ENCODE data around the gene TOE1.

TOE1 gene

GRCh38 chr1:45353685-45354084 lies 13.7 kb downstream of the TOE1 start:
- Histone ChIP-seq H3K27ac (ENCODE audit: low read depth, low read length) (no peak overlapping the region), H3K9ac (ENCODE audit: low read length) (no peak overlapping the region), H3K4me2 (ENCODE audit: low read length) (no peak overlapping the region), H3K14ac (ENCODE audit: low read length) (no peak overlapping the region), H3K4ac (ENCODE audit: low read depth, low read length) (no peak overlapping the region), H3K9me3 (ENCODE audit: insufficient read depth, low read depth, low read length) (no peaks in the 10 kb centered on the region), H2BK120ac (ENCODE audit: insufficient read depth, low read length, poor library complexity) (no peak overlapping the region), H4K12ac (ENCODE audit: low read depth, low read length) (no peak overlapping the region), H2AK5ac (ENCODE audit: low read length) (no peak overlapping the region), H3K4me3 (ENCODE audit: low read depth, low read length) (no peak overlapping the region), H3K79me1 (ENCODE audit: low read length) (no peaks in the 10 kb centered on the region), H3K23ac (ENCODE audit: low read length) (no peak overlapping the region), H3K27me3 (ENCODE audit: insufficient read depth, low read length) (no peaks in the 10 kb centered on the region), H2BK5ac (ENCODE audit: low read depth, low read length, poor library complexity) (no peak overlapping the region), H3K79me2 (ENCODE audit: control insufficient read depth, insufficient read depth, low read length, poor library complexity) (no peaks in the 10 kb centered on the region), H4K91ac (ENCODE audit: low read depth, low read length) (no peak overlapping the region), H3K4me1 (ENCODE audit: control insufficient read depth in 1 of 2, insufficient read depth in 2 of 2, low read length in 2 of 2) (peaks cover 6 to 13% of the 10 kb centered on the region in 2 experiments), H2AFZ (ENCODE audit: insufficient read depth, low read length, poor library complexity) (no peak overlapping the region), H2BK12ac (ENCODE audit: low read length) (no peak overlapping the region), H3K18ac (ENCODE audit: low read length) (no peak overlapping the region), H3K36me3 (ENCODE audit: control insufficient read depth in 1 of 2, insufficient read depth in 2 of 2, low read length in 2 of 2) (no peaks in the 10 kb centered on the region), H4K8ac (ENCODE audit: low read depth, low read length) (no peak overlapping the region)
- no peak for DNase-seq
- WGBS (ENCODE audit: extremely low coverage, insufficient coverage, insufficient read length) = no CpG with 5 or more reads among the region's 2 CpGs

DNA sequence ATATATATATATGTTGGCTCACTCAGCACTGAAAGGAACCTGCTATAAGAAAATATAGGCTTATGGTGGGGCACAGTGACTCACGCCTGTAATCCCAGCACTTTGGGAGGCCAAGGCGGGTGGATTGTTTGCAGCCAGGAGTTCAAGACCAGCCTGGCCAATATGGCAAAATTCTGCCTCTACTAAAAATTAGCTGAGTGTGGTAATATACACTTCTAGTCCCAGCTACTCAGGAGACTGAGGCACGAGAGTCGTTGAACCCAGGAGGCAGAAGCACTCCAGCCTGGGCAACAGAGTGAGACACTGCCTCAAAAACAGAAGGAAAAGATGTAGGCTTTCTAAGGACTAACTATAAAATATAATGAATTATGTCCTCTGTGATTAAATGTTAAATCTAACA lies 14.9 kb downstream of the TOE1 start:
- no peaks in the 10 kb centered on the region for H3K79me1 ChIP-seq (ENCODE audit: low read length)
- no peak overlapping the region for H3K4ac ChIP-seq (ENCODE audit: low read depth, low read length)
- no peaks in the 10 kb centered on the region for H3K36me3 ChIP-seq (ENCODE audit: control insufficient read depth in 1 of 2, insufficient read depth in 2 of 2, low read length in 2 of 2)
- no peak overlapping the region for H4K12ac ChIP-seq (ENCODE audit: low read depth, low read length)
- no peak overlapping the region for H4K8ac ChIP-seq (ENCODE audit: low read depth, low read length)
- H2BK5ac ChIP-seq (ENCODE audit: low read depth, low read length, poor library complexity) = no peak overlapping the region
- no peak overlapping the region for H3K27ac ChIP-seq (ENCODE audit: low read depth, low read length)
- no peak overlapping the region for H3K14ac ChIP-seq (ENCODE audit: low read length)
- H2AFZ ChIP-seq (ENCODE audit: insufficient read depth, low read length, poor library complexity) = no peak overlapping the region
- H2AK5ac ChIP-seq (ENCODE audit: low read length) = no peak overlapping the region
- no peak overlapping the region for H2BK12ac ChIP-seq (ENCODE audit: low read length)
- H3K4me3 ChIP-seq (ENCODE audit: low read depth, low read length) = no peak overlapping the region
- no peak for DNase-seq
- H3K27me3 ChIP-seq (ENCODE audit: insufficient read depth, low read length) = no peaks in the 10 kb centered on the region
- H4K91ac ChIP-seq (ENCODE audit: low read depth, low read length) = no peak overlapping the region
- no peak overlapping the region for H3K4me2 ChIP-seq (ENCODE audit: low read length)
- H3K4me1 ChIP-seq (ENCODE audit: control insufficient read depth in 1 of 2, insufficient read depth in 2 of 2, low read length in 2 of 2) = peaks cover 0 to 2% of the 10 kb centered on the region in 2 experiments
- H3K9me3 ChIP-seq (ENCODE audit: insufficient read depth, low read depth, low read length) = no peaks in the 10 kb centered on the region
- no CpG with 5 or more reads among the region's 4 CpGs for WGBS (ENCODE audit: extremely low coverage, insufficient coverage, insufficient read length)
- no peaks in the 10 kb centered on the region for H3K79me2 ChIP-seq (ENCODE audit: control insufficient read depth, insufficient read depth, low read length, poor library complexity)
- H2BK120ac ChIP-seq (ENCODE audit: insufficient read depth, low read length, poor library complexity) = no peak overlapping the region
- H3K23ac ChIP-seq (ENCODE audit: low read length) = no peak overlapping the region
- no peak overlapping the region for H3K9ac ChIP-seq (ENCODE audit: low read length)
- no peak overlapping the region for H3K18ac ChIP-seq (ENCODE audit: low read length)

DNA sequence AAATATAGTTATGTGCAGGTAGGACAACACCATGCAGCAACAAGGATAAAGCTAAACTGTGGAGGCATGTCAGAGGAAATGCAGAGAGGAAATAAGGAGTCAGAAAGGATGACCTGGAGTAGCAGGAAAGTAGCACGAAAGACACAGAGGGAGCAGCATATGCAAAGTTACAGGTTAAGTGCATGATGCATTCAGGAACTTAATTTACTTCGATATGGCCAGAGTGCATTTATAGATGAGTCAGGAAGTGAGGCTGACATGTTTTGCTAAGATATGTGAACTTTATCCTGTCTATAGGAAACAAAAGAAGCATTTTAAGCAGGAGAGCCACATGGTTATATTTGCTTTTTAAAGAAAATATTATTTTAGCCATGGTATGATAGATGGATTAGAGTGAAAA lies 15.7 kb downstream of the TOE1 start:
- no peak overlapping the region for H3K9ac ChIP-seq (ENCODE audit: low read length)
- H3K79me1 ChIP-seq (ENCODE audit: low read length) = no peaks in the 10 kb centered on the region
- no peak overlapping the region for H3K4ac ChIP-seq (ENCODE audit: low read depth, low read length)
- no peak overlapping the region for H2AK5ac ChIP-seq (ENCODE audit: low read length)
- WGBS (ENCODE audit: extremely low coverage, insufficient coverage, insufficient read length) = no CpG with 5 or more reads among the region's 2 CpGs
- no peak overlapping the region for H3K27ac ChIP-seq (ENCODE audit: low read depth, low read length)
- no peak overlapping the region for H3K14ac ChIP-seq (ENCODE audit: low read length)
- H2BK120ac ChIP-seq (ENCODE audit: insufficient read depth, low read length, poor library complexity) = no peak overlapping the region
- H3K23ac ChIP-seq (ENCODE audit: low read length) = no peak overlapping the region
- H3K4me3 ChIP-seq (ENCODE audit: low read depth, low read length) = no peak overlapping the region
- H3K9me3 ChIP-seq (ENCODE audit: insufficient read depth, low read depth, low read length) = no peaks in the 10 kb centered on the region
- no peaks in the 10 kb centered on the region for H3K79me2 ChIP-seq (ENCODE audit: control insufficient read depth, insufficient read depth, low read length, poor library complexity)
- no peak overlapping the region for H4K91ac ChIP-seq (ENCODE audit: low read depth, low read length)
- no peaks in the 10 kb centered on the region for H3K27me3 ChIP-seq (ENCODE audit: insufficient read depth, low read length)
- peaks cover 0 to 2% of the 10 kb centered on the region in 2 experiments for H3K4me1 ChIP-seq (ENCODE audit: control insufficient read depth in 1 of 2, insufficient read depth in 2 of 2, low read length in 2 of 2)
- H4K12ac ChIP-seq (ENCODE audit: low read depth, low read length) = no peak overlapping the region
- no peak overlapping the region for H4K8ac ChIP-seq (ENCODE audit: low read depth, low read length)
- H2AFZ ChIP-seq (ENCODE audit: insufficient read depth, low read length, poor library complexity) = no peak overlapping the region
- no peak overlapping the region for H3K4me2 ChIP-seq (ENCODE audit: low read length)
- H2BK5ac ChIP-seq (ENCODE audit: low read depth, low read length, poor library complexity) = no peak overlapping the region
- H3K18ac ChIP-seq (ENCODE audit: low read length) = no peak overlapping the region
- H2BK12ac ChIP-seq (ENCODE audit: low read length) = no peak overlapping the region
- no peaks in the 10 kb centered on the region for H3K36me3 ChIP-seq (ENCODE audit: control insufficient read depth in 1 of 2, insufficient read depth in 2 of 2, low read length in 2 of 2)
- no peak for DNase-seq

GRCh38 chr1:45356186-45356585 lies 16.2 kb downstream of the TOE1 start:
- H3K4me1 ChIP-seq (ENCODE audit: control insufficient read depth in 1 of 2, insufficient read depth in 2 of 2, low read length in 2 of 2) = peaks cover 0 to 2% of the 10 kb centered on the region in 2 experiments
- DNase-seq = no peak
- H3K27ac ChIP-seq (ENCODE audit: low read depth, low read length) = no peak overlapping the region
- no peaks in the 10 kb centered on the region for H3K9me3 ChIP-seq (ENCODE audit: insufficient read depth, low read depth, low read length)
- H2AFZ ChIP-seq (ENCODE audit: insufficient read depth, low read length, poor library complexity) = no peak overlapping the region
- H4K8ac ChIP-seq (ENCODE audit: low read depth, low read length) = no peak overlapping the region
- no peak overlapping the region for H3K4ac ChIP-seq (ENCODE audit: low read depth, low read length)
- no peak overlapping the region for H2BK5ac ChIP-seq (ENCODE audit: low read depth, low read length, poor library complexity)
- H2BK12ac ChIP-seq (ENCODE audit: low read length) = no peak overlapping the region
- H3K79me2 ChIP-seq (ENCODE audit: control insufficient read depth, insufficient read depth, low read length, poor library complexity) = no peaks in the 10 kb centered on the region
- no peak overlapping the region for H4K91ac ChIP-seq (ENCODE audit: low read depth, low read length)
- no peak overlapping the region for H3K18ac ChIP-seq (ENCODE audit: low read length)
- H2AK5ac ChIP-seq (ENCODE audit: low read length) = no peak overlapping the region
- H3K14ac ChIP-seq (ENCODE audit: low read length) = no peak overlapping the region
- no peak overlapping the region for H3K4me3 ChIP-seq (ENCODE audit: low read depth, low read length)
- H3K9ac ChIP-seq (ENCODE audit: low read length) = no peak overlapping the region
- no peaks in the 10 kb centered on the region for H3K27me3 ChIP-seq (ENCODE audit: insufficient read depth, low read length)
- no CpG with 5 or more reads among the region's 4 CpGs for WGBS (ENCODE audit: extremely low coverage, insufficient coverage, insufficient read length)
- no peak overlapping the region for H3K23ac ChIP-seq (ENCODE audit: low read length)
- H3K4me2 ChIP-seq (ENCODE audit: low read length) = no peak overlapping the region
- no peaks in the 10 kb centered on the region for H3K36me3 ChIP-seq (ENCODE audit: control insufficient read depth in 1 of 2, insufficient read depth in 2 of 2, low read length in 2 of 2)
- no peak overlapping the region for H4K12ac ChIP-seq (ENCODE audit: low read depth, low read length)
- no peaks in the 10 kb centered on the region for H3K79me1 ChIP-seq (ENCODE audit: low read length)
- H2BK120ac ChIP-seq (ENCODE audit: insufficient read depth, low read length, poor library complexity) = no peak overlapping the region
